ENCODE measurements around the gene ENGASE. TPM values are rescaled to one million over a fixed set of nuclear protein-coding genes. Genes with fewer than 3 reads are reported as not detected.

The ENGASE gene
- total and polyA plus RNA-seq, 2 of the 8 experiments (the other 6 are each of a cell fraction or from before 2014, with no cell fraction given), result 9.3 to 36.1 TPM

DNA sequence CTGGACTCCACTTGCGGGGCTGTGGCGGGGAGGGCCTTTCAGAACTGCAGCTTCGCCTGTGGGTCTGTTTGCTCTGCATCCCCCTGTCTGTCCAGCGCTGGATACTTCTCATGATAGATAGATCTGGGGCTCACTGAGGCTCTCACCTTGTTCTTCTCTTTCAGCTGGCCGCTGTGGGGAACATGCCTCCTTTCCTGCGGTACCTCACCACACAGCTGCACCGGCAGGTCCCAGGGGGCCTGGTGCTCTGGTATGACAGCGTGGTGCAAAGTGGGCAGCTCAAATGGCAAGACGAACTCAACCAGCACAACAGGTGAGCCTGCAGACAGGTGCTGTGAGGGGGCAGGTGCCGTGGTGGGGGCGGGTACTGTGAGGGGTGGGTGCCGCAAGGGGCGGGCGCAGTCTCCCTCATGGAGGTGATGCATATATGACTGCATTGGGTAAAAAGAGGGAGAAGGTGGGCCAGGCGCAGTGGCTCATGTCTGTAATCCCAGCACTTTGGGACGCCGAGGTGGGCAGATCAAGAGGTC is 6.2 kb downstream of the ENGASE start:
- Histone ChIP-seq H4K8ac (ENCODE audit: extremely low read depth, insufficient read depth, low read length) (no peak overlapping the region), H2BK120ac (replicated peaks; ENCODE audit: low read depth, low read length) (no peak overlapping the region), H3K27ac (ENCODE audit: low read depth, low read length) (no peak overlapping the region), H3K9ac (replicated peaks in 1 of 4; ENCODE audit: extremely low read depth in 1 of 4, low read depth in 3 of 4, low read length in 3 of 4) (no peak overlapping the region), H3K56ac (replicated peaks; ENCODE audit: insufficient read length, low read depth, low read length) (no peak overlapping the region), H3K27me3 (replicated peaks in 1 of 4; ENCODE audit: control insufficient read depth in 3 of 4, extremely low read depth in 1 of 4, insufficient read depth in 3 of 4, low read length in 3 of 4) (no peaks in the 10 kb centered on the region; a peak in 1 of 7 replicates), H3K18ac (ENCODE audit: extremely low read depth, low read length) (no peak overlapping the region), H3K4me3 (ENCODE audit: extremely low read depth in 1 of 4, insufficient read depth in 2 of 4, low read depth in 3 of 4, low read length in 4 of 4) (no peak overlapping the region), H4K20me1 (replicated peaks in 1 of 2; ENCODE audit: control insufficient read depth in 1 of 2, insufficient read depth in 2 of 2, low read length in 2 of 2) (peaks cover 2 to 3% of the 10 kb centered on the region in 2 experiments), H3K4me2 (ENCODE audit: insufficient read depth in 1 of 2, low read depth in 2 of 2, low read length in 2 of 2) (no peak overlapping the region), H3K79me1 (ENCODE audit: low read depth, low read length) (no peaks in the 10 kb centered on the region), H2BK15ac (ENCODE audit: low read length) (no peak overlapping the region), H3K4ac (replicated peaks; ENCODE audit: insufficient read length, low read depth, low read length) (no peak overlapping the region), H3K9me3 (ENCODE audit: insufficient read depth in 2 of 2, low read depth in 1 of 2, low read length in 1 of 2) (no peaks in the 10 kb centered on the region), H3K4me1 (replicated peaks in 1 of 4; ENCODE audit: control insufficient read depth in 3 of 4, insufficient read depth in 4 of 4, low read length in 3 of 4) (peaks cover 0 to 2% (median under 1%) of the 10 kb centered on the region in 4 experiments; a peak in 1 of 7 replicates), H4K5ac (ENCODE audit: insufficient read length, low read depth, low read length) (no peak overlapping the region), H3K36me3 (ENCODE audit: control insufficient read depth in 2 of 4, insufficient read depth in 4 of 4, low read length in 3 of 4) (peaks cover 2 to 10% (median 6%) of the 10 kb centered on the region in 4 experiments; a peak in 5 of 8 replicates), H3K79me2 (ENCODE audit: control insufficient read depth in 1 of 2, insufficient read depth in 2 of 2, low read length in 2 of 2) (no peaks in the 10 kb centered on the region), H3K23me2 (ENCODE audit: low read depth, low read length) (no peaks in the 10 kb centered on the region), H4K91ac (replicated peaks; ENCODE audit: insufficient read length, low read length) (no peak overlapping the region), H3K14ac (ENCODE audit: insufficient read length) (no peak overlapping the region), H2AK5ac (ENCODE audit: low read depth, low read length) (no peak overlapping the region), H2BK20ac (ENCODE audit: low read length) (no peak overlapping the region), H2BK12ac (ENCODE audit: low read depth, low read length) (no peak overlapping the region), H2BK5ac (ENCODE audit: low read depth, low read length) (no peak overlapping the region; the same call in 1 of the 2 replicates), H3K23ac (ENCODE audit: insufficient read length) (no peak overlapping the region), H2AFZ (ENCODE audit: low read length) (no peak overlapping the region)
- CTCF ChIA-PET (ENCODE audit: partially characterized antibody), result interaction anchor here (1.1 to 11.5 kb wide), 4 partner anchors 13 to 309 kb away, joined by 4 to 291 read pairs (median 6); no protein-coding TSS in a partner anchor
- POLR2A ChIA-PET (ENCODE audit: partially characterized antibody), result no interaction called here
- TF ChIP-seq SUZ12 (IDR thresholded peaks at IDR 0.05; ENCODE audit: low read length) (no peak), SP1 (IDR thresholded peaks at IDR 0.05; ENCODE audit: low read depth, low read length) (no peak), BRCA1 (IDR thresholded peaks at IDR 0.05; ENCODE audit: low read depth, low read length) (no peak), NANOG (IDR thresholded peaks at IDR 0.05; ENCODE audit: insufficient read depth, low read depth, low read length, poor library complexity, severe bottlenecking) (no peak), GTF2F1 (IDR thresholded peaks at IDR 0.05; ENCODE audit: borderline replicate concordance, low read depth, low read length) (no peak), RAD21 (IDR thresholded peaks at IDR 0.05 in 1 of 2, conservative IDR thresholded peaks at IDR 0.05 in 1 of 2; ENCODE audit: low read depth in 2 of 2, low read length in 2 of 2) (no peak), CTBP2 (IDR thresholded peaks at IDR 0.05; ENCODE audit: borderline replicate concordance, insufficient read depth, insufficient read length, low read length) (no peak), CHD2 (IDR thresholded peaks at IDR 0.05; ENCODE audit: low read length) (no peak), SIX5 (IDR thresholded peaks at IDR 0.05; ENCODE audit: low read depth, low read length) (no peak)
- TF ChIP-seq, protein P1, sequence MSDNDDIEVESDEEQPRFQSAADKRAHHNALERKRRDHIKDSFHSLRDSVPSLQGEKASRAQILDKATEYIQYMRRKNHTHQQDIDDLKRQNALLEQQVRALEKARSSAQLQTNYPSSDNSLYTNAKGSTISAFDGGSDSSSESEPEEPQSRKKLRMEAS (IDR thresholded peaks at IDR 0.05), result no peak
- no peak for DNase-seq (ENCODE audit: low read depth in 1 of 2, low spot score in 2 of 2)
- no peak for FAIRE-seq
- WGBS, 2 experiments (ENCODE audit: extremely low coverage in 1 of 2, insufficient coverage in 1 of 2, insufficient read length in 1 of 2, insufficient replicate concordance in 2 of 2, low coverage in 1 of 2, low lambda C conversion rate in 2 of 2, missing lambda C conversion rate in 1 of 2), result 91% methylated on average over 13 of the region's 17 CpGs; no CpG with 5 or more reads in 1 of the 2 experiments
